NCI-H1417 treated with DMSO at 0.1 percent for 48 hours (cell line): ENCODE data around the gene CHD9.
"Not testable (repeated sequence)": the region's sequence is repeated elsewhere in the genome, so short reads cannot be mapped to it uniquely, and the experiment has no call there.

Experiments
- DNase-seq: peaks from one replicate; lab custom pipeline; 2025; lab: John Stamatoyannopoulos, UW

Gene CHD9

DNA sequence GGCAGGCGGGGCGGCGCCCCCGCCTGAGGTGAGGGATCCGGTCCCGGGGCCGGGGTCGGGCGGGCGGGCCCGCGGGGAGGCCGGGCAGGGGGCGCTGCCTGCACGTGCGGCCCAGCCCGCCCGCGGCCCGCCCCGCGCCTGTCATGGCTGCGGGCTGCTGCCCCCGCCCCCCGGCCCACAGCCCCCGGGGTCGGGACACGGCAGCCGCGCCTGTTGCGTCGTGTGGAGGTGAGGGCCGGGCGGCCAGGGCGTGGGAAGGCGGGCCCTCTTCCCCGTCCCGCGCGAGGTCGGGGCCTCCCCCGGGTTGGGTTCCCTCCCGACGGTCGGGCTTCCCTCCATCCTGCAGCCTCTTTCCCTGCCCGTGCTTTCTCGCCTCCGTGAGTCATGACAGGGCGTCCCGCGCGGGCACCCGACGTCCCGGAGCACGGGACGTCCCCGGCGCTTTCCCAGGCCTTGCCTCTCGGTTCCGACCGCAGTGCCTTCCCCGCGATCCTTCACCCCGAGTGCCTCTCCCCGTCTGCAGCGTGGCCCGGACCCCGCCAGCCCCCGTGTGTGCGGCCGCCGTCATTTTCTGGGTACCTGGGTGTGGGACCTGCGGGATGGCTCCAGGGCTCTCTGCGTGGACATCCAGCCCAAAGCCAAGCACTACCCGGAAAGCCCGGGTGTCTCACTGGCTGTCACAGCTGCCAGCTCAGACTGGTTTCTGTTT lies 76.7 kb downstream of the CHD9 start:
- no peak for DNase-seq

DNA sequence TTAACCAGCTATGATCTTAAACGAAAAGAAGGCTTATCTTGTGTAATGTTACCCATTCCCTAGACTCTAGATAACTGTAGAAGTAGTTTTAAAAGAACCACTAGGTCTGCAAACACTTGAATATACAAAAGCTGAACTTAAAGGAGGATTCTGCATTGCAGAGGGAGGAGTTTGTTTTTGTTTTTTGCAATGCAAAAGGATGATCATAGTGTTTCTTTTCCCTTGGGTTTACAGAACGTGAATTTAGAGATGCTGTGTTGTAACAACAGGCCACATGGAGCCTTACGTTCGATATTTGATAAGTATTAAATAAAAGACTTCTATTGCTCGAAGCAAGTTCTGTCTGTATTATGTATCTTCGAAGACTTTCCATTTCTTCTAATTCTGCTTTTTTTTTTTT lies 77.6 kb downstream of the CHD9 start:
- no peak for DNase-seq

DNA sequence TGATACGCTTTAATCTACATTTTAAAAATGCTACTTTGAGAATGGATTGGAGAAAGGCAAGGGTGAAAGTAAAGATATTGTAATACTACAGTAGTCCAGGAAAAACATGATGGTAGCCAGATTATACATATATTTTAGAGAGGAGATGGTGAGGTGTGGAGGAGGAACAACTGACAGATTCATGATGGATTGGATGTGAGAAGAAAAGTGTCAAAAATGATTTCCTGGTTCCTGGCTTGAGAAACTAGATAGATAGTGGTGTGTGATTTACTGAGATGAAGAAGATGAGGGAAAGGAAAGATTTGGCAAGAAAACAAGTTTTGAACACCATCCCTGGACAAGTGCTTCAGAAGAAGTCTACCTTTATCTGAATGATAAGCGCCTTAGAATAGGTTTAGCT lies 80.5 kb downstream of the CHD9 start:
- DNase-seq, result no peak

DNA sequence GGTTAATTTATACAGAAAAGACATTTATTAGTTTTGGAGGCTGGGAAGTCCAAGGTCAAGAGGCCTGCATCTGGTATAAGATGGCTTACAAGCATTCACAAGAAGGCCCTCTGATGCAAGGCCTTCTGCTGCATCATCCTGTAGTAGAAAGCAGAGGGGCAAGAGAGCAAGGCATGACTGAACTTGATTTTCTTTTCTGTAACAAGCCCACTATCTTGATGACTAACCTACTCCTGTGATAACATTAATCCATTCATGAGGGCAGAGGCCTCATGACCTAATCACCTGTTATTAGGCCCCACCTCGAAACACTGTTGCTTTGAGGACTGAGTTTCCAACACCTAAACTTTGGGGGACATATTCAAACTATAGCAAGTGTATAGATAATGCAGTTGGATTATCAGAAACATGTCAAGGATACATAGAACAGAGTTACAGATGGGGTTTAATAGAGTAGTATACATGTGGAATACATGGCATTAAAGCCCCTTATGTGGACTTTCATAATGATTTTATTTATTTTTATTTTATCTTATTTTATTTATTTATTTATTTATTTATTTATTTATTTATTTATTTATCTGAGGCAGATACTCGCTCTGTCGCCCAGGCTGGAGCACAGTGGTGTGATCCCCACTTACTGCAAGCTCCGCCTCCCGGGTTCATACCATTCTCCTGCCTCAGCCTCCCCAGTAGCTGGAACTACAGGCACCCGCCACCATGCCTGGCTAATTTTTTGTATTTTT lies 88.2 kb downstream of the CHD9 start:
- DNase-seq, result no peak

DNA sequence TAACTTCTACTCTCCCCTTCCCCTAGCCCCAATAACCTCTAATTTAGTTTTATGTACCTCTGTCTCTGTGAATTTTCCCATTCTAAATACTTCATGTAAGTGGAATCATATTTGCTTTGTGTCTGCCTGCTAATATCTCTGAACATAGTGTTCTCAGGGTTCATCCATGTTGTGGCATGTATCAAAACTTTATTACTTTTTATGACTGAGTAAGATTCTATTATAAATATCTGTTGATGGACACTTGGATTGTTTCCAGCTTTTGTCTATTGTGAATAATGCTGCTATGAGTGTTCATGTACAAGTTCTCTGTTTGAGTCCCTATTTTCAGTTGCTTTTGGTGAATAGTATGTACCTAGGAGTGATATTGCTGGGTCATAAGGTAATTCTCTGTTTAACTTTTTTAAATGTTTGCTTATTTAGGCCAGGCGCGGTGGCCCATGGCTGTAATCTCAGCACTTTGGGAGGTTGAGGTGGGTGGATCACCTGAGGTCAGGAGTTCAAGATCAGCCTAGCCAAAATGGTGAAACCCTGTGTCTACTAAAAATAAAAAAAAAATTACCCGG lies 92.8 kb downstream of the CHD9 start:
- DNase-seq, result no peak

DNA sequence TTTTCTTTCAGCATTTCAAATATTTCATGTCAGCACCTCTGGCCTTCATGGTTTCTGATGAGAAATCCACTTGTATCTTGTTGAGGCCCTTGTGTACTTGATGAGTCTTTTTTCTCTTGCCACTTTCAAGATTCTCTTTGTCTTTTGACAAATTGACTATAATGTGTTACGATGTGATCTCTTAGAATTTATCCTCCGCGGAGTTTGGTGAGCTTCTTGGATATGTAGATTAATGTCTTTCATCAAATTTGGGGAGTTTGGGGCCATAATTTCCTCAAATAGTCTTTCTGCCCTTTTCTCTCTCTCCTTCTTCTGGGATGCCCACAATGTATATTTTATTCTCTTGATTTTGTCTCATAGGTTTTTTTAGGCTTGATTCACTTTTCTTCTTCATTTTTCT lies 96.0 kb downstream of the CHD9 start:
- no peak for DNase-seq

DNA sequence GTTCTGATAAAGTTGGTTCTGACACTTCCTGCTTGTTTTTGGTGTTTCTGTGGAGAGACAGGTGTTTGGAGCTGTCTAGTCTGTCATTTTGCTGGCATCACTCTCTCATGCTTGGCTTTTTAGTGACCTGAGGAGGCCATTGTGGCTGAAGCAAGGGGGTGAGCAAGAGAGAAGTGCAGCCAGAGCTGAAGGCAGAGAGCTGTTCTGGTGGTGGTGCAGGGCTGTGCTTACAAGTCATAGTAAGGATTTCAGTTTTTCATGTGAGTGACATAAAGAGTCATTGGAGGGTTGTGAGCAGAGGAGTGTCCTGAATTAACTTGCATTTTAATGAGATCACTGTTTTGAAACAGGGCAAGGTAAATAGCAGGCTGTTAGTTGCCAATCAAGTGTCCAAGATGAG lies 97.5 kb downstream of the CHD9 start:
- DNase-seq, result no peak

DNA sequence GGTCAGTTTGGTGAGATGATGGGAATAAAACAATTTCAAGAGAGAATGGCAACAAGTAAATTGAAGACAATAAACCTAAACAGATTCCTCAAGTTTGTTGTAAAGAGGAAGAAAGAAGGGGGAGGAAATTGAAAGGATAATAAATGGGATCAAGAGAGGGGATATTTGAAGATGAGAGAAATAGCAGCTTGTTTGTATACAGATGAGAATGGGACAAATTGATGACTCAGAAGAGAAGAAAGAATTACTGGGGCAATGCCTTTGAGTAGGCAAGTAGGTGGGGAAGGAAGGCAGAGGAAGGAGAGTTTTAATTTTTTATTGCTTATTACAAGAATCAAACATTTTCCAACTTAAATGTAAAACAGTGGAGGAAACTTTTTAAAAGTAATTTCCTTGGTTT lies 98.3 kb downstream of the CHD9 start:
- DNase-seq, result no peak

DNA sequence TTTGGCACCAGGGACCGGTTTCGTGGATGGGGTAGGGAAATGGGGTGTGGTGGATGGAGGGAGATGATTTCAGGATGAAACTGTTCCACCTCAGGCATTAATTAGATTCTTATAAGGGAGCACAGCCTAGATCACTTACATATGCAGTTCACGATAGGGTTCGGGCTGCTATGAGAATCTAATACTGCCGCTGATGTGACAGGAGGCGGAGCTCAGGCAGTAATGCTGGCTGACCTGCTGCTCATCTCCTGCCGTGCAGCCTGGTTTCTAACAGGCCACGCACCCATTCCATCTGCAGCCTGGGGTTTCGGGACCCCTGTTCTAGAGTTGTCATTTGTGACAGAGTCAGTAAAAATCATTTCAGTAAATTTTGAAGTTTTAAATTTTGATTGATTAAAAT lies 99.7 kb downstream of the CHD9 start:
- no peak for DNase-seq

DNA sequence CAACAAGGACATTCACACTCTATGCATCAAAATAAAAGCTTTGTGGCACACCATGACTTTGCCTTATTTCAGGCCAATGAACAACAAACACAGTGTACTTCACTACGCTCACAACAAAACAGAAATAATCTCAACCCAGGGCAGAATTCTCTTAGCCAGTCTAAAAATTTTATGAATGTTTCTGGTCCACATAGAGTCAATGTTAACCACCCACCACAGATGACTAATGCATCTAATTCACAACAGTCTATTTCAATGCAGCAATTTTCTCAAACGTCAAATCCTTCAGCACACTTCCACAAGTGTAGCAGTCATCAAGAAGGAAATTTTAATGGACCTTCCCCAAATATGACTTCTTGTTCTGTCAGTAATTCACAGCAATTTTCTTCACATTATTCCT lies 101.7 kb downstream of the CHD9 start:
- no peak for DNase-seq

DNA sequence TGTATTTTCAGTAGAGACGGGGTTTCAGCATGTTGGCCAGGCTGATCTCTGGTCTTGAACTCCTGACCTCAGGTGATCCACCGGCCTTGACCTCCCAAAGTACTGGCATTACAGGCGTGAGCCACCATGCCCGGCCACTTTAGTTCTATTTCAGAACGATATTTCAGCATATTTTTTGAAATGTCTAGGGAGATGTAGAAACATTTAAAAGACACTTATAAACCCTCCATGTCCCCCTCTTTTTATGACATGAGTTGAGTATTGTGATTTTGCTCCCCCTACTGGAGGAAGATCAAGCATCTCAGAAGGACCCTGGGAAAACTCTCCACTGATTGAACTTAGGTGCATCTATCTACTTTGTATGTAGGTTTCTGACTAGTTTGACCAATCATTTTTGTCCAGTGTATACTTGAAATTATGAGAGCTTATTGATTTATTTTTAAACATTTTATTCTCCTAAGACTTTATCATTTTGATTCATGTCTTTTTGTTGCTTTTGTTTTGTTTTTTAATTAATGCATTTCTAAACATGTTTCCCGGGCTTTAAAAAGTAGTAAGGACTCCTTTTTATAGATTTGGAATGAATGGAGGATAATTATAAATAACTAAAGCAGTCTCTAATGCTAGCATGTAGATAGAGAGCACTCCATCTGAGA lies 105.1 kb downstream of the CHD9 start:
- DNase-seq, result no peak

DNA sequence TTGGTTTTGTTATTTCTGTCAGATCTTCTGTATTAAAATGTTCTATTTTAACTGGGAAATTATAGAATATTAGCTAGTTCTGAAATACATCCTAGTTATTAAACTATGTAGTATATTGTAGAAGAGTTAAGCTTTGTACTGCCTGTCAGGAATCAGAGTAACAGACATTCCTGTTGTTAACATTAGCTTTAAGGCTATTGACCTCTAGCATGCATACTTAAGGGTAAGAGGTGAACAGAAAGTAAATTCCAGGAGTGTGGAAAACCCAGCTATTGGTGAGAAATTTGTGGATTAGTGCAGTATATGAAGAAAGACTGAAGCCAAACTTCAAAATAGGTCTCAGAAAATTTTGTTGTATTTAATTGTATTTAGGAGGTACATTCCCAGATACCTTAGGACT lies 111.3 kb downstream of the CHD9 start:
- DNase-seq, result no peak

DNA sequence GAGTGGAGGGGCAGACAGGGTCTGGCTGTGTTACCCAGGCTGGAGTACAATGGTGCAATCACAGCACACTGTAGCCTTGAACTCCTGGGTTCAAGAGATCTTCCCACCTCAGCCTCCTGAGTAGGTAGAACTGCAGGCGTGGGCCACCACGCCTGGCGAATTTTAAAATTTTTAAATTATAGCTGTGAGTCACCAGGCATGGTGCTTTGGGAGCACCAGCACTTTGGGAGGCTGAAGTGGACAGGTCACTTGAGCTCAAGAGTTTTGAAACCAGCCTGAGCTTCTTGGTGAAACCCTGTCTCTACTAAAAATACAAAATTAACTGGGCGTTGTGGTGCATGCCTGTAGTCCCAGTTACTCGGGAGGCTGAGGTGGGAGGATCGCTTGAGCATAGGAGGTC lies 114.0 kb downstream of the CHD9 start:
- DNase-seq, result no peak

DNA sequence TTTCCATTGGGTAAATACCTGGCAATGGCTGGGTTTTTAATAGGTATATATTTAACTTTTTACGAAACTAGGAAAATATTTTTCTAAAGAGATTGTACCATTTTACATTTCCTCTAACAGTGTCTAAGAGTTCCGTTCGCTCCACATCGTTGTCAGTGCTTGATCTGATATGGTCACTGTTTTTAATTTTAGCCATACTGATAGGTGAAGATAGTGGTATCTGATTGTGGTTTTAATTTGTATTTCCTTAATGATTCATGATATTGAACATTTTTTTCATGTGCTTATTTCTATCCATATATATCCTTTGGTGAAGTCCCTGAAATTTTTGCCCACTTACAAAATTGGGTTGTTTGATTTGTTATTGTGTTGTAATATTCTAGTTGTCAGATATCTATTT lies 117.7 kb downstream of the CHD9 start:
- DNase-seq, result no peak

DNA sequence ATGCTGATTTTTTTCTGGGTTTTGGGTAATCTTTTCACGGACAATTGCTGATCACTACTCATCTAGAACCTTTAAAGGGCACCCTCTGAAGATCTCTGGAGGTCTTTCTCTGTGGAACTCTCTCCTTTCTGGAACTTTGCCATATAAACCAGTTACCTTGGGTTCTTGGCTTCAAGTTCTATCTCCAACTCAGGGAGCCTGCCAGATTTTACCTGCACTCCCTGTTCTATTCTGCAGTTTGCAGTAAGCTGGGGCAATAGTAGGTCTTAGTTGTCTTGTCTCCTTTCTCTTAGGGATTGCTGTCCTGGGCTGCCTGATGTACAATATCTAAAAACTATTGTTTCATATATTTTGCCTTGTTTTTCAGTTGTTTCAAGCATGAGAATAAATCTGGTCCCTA lies 120.3 kb downstream of the CHD9 start:
- DNase-seq, result no peak

DNA sequence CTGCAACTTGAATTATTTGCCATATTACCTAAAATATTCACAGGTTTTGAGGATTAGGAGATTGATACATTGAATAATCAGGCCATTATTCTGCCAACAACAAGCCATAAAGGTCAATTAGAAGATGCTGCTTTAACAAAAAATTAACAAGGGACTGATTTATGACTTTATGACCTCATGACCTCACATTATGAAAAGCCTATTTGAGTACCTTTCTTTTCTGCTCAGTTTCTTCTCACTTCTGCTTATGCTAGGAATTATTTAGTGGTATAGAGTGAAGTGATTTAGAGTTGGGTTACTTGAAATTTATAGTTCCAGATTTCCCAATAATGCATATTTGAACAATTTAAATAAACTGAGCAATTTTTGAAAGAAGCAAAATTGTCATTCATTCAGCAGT lies 121.6 kb downstream of the CHD9 start:
- DNase-seq, result no peak

DNA sequence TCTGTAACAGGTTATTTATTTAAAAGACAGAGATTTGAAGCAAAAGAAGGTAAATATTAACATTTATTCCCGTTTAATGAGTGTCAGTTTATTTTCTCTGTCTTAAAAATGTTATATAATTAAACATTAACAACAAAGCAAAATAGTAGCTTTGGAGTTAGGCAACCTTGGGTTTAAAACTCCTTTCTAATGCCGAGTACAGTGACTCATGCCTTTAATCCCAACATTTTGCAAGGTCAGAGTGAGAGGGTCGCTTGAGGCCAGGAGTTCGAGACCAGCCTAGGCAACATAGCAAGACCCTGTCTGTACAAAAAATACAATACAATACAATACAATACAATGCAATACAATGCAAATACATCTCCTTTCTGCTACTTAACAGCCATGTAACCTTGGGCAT lies 128.7 kb downstream of the CHD9 start:
- no peak for DNase-seq

DNA sequence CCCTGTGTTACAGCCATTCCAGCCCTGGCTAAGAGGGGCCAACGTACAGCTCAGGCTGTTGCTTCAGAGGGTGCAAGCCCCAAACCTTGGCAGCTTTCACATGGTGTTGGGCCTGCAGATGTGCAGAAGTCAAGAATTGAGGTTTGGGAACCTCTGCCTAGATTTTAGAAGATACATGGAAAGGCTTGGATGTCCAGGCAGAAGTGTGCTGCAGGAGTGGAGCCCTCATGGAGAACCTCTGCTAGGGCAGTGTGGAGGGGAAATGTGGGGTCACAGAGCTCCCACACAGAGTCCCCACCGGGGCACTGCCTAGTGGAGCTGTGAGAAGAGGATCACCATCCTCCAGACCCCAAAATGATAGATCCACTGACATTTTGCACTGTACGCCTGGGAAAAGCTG lies 130.9 kb downstream of the CHD9 start:
- not testable (repeated sequence) for DNase-seq

DNA sequence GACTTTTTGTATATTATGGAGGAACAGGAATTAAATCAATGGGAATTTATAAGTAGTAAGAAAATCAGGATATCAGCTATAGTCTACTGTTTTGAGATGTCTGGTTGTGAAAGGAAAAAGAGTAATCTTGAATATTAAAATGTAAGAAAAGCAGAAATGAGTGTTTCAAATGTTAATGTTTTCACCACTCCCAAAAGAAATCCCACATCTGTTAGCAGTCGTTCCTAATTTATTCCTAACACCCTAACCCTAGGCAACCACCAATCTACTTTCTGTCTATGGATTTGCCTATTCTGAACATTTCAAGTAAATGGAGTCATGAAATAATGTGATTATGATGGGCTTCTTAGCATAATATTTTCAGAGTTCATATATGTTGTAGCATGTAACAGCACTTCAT lies 133.0 kb downstream of the CHD9 start:
- DNase-seq, result no peak

DNA sequence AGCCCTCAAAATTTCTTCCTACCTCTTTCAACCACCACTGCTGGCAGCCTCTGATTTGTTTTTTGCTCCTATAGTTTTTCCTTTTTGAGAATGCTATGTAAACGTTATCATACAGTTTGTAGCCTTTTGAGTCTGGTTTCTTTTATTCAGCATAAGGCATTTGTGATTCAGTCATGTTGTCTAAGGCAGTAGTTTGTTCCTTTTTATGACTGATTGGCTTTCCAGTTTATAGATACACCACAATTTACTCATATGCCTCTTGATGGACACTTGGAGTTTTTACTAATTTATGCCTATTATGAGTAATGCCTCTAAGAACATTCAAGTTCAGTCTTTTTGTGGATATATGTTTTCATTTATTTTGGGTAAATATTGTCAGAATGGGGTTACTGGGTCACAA lies 136.6 kb downstream of the CHD9 start:
- no peak for DNase-seq

DNA sequence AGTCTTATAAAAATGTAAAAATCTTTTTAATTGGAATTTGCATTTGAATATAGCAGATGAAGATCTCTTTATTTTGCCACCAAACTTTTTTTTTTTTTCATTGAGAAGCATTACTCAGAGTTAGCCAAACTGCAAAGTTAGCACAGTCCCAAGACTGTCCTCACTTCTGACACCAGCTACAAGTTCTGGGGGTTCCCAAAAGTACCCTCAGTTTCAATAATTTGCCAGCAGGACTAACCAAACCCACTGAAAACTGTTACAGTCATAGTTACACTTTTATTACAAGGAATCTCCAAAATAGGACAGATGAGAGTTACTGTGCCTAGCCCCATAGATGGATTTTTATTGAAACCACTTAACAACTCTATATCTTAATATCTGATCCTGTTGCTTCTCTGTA lies 144.1 kb downstream of the CHD9 start:
- DNase-seq, result no peak

DNA sequence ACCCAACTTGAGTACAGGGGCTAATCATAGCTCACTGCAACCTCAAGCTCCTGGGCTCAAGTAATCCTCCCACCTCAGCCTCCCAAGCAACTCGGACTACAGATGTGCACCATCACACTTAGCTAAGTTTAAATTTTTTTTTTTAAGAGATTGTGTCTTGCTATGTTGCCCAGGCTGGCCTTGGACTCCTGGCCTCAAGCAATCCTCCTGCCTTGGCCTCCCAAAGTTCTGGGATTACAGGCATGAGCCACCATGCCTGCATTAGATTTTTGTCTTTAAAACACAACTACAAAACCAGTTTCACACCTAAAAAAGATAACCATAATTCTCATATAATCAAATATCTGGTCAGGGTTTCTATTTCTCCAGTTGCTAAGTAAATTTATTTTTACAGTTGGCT lies 147.1 kb downstream of the CHD9 start:
- DNase-seq, result no peak

DNA sequence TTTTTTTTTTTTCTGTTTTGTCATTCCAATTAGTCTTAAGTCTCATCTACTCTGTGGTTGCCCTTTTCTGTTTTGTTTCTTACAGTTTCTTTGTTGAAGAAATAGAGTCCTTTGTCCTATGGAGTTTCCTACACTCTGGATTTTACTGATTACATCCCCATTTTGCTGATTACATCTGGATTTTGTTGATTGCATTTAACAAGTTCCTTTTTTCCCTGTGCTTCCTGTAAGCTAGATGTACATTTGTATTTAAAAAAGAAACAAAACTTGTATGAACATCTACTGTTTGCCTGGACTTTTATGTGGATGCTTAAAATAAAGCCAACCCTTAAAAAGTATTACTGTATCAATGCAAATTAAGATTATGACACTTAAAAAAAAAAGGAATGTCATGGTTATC lies 147.6 kb downstream of the CHD9 start:
- no peak for DNase-seq
